ENCODE measurements around the gene C12orf50. TPM values are rescaled to one million over a fixed set of nuclear protein-coding genes. Genes with fewer than 3 reads are reported as not detected.

Gene C12orf50
- total and polyA plus RNA-seq, 2 experiments from 2014 or later, result 0.03 TPM; not detected in 1

GRCh38 chr12:88057994-88058718 lies 29.0 kb upstream of the C12orf50 start:
- Histone ChIP-seq H3K79me2 (replicated peaks; ENCODE audit: insufficient read depth) (no peaks in the 10 kb centered on the region), H4K20me1 (replicated peaks; ENCODE audit: insufficient read depth) (no peaks in the 10 kb centered on the region), H3F3A (replicated peaks; ENCODE audit: low read depth) (no peaks in the 10 kb centered on the region), H3K36me3 (ENCODE audit: insufficient read depth) (no peaks in the 10 kb centered on the region), H3K27ac (ENCODE audit: low read depth) (no peak overlapping the region), H3K4me2 (no peak overlapping the region), H3K4me3 (no peak overlapping the region), H3K9me2 (ENCODE audit: insufficient read depth) (no peaks in the 10 kb centered on the region), H2AFZ (no peak overlapping the region), H3K27me3 (ENCODE audit: insufficient read depth) (no peaks in the 10 kb centered on the region), H3K4me1 (ENCODE audit: insufficient read depth) (no peaks in the 10 kb centered on the region)
- Mint-ChIP-seq H3K27ac (no peak overlapping the region; the same call in 1 of the 2 replicates), H3K36me3 (ENCODE audit: low read depth) (no peaks in the 10 kb centered on the region), H3K4me3 (no peak overlapping the region), H3K27me3 (ENCODE audit: insufficient read depth, low read depth, poor library complexity) (no peaks in the 10 kb centered on the region), H3K9me3 (no peaks in the 10 kb centered on the region), H3K4me1 (no peaks in the 10 kb centered on the region)
- no peak for TF ChIP-seq ZNF462 (CRISPR knock-in tag; IDR thresholded peaks at IDR 0.05)
- no peak for TF ChIP-seq EZH2 (IDR thresholded peaks at IDR 0.05; ENCODE audit: low read depth, unreplicated experiment)
- TF ChIP-seq JUNB (IDR thresholded peaks at IDR 0.05; ENCODE audit: unreplicated experiment), result no peak
- TF ChIP-seq STAT1 (IDR thresholded peaks at IDR 0.05; ENCODE audit: unreplicated experiment), result no peak
- no peak for TF ChIP-seq NANOG (IDR thresholded peaks at IDR 0.05; ENCODE audit: borderline replicate concordance)
- no peak for TF ChIP-seq CTCF (conservative IDR thresholded peaks at IDR 0.05; ENCODE audit: low read depth in 2 of 2)
- no peak for TF ChIP-seq EZH2phosphoT487 (IDR thresholded peaks at IDR 0.05; ENCODE audit: unreplicated experiment)
- TF ChIP-seq ZNF114 (CRISPR knock-in tag; IDR thresholded peaks at IDR 0.05), result no peak
- TF ChIP-seq POLR2AphosphoS5 (IDR thresholded peaks at IDR 0.05; ENCODE audit: low read depth), result no peak
- no peak for TF ChIP-seq ETS1 (IDR thresholded peaks at IDR 0.05)
- no peak for TF ChIP-seq CREB1 (CRISPR knock-in tag; IDR thresholded peaks at IDR 0.05; ENCODE audit: low read depth)
- TF ChIP-seq REST (IDR thresholded peaks at IDR 0.05; ENCODE audit: unreplicated experiment), result no peak
- TF ChIP-seq ZNF331 (CRISPR knock-in tag; IDR thresholded peaks at IDR 0.05; ENCODE audit: low read depth), result no peak
- DNase-seq (ENCODE audit: low spot score) (no peak), ATAC-seq (no peak)
